ENCODE data around the gene CHRNA10. TPM values are rescaled to one million over a fixed set of nuclear protein-coding genes. Genes with fewer than 3 reads are reported as not detected.

CHRNA10 gene
- total and polyA plus RNA-seq, 2 of the 13 experiments (the other 11 are each of a cell fraction or from before 2014, with no cell fraction given), result 0.53 to 0.71 TPM

- TF ChIP-seq SNAI1 (CRISPR knock-in tag; IDR thresholded peaks at IDR 0.05; ENCODE audit: borderline replicate concordance) (no peak), MLX (CRISPR knock-in tag; IDR thresholded peaks at IDR 0.05) (no peak), ZNF766 (CRISPR knock-in tag; IDR thresholded peaks at IDR 0.05; ENCODE audit: borderline replicate concordance) (peak; percentile 51; the same call in 1 of the 2 replicates), ZNF776 (CRISPR knock-in tag; IDR thresholded peaks at IDR 0.05) (no peak), PLRG1 (conservative IDR thresholded peaks at IDR 0.05) (no peak), HHEX (CRISPR knock-in tag; IDR thresholded peaks at IDR 0.05) (no peak), ZNF264 (CRISPR knock-in tag; IDR thresholded peaks at IDR 0.05) (peak; percentile 16; the same call in 1 of the 2 replicates), ZNF432 (CRISPR knock-in tag; IDR thresholded peaks at IDR 0.05; ENCODE audit: borderline replicate concordance) (no peak), ASH2L (IDR thresholded peaks at IDR 0.05; ENCODE audit: insufficient read length, low read depth, low read length) (no peak), KDM5B (CRISPR knock-in tag; IDR thresholded peaks at IDR 0.05; ENCODE audit: borderline replicate concordance) (no peak), ZBTB42 (CRISPR knock-in tag; IDR thresholded peaks at IDR 0.05) (no peak), ZMYM2 (CRISPR knock-in tag; IDR thresholded peaks at IDR 0.05) (no peak), NRL (CRISPR knock-in tag; IDR thresholded peaks at IDR 0.05; ENCODE audit: borderline replicate concordance) (no peak), ZNF354B (CRISPR knock-in tag; IDR thresholded peaks at IDR 0.05) (no peak), ZFP62 (CRISPR knock-in tag; IDR thresholded peaks at IDR 0.05) (no peak), HIVEP1 (CRISPR knock-in tag; IDR thresholded peaks at IDR 0.05) (no peak), ZNF337 (CRISPR knock-in tag; IDR thresholded peaks at IDR 0.05; ENCODE audit: borderline replicate concordance, low read depth) (no peak)
- TF ChIP-seq, protein P1, sequence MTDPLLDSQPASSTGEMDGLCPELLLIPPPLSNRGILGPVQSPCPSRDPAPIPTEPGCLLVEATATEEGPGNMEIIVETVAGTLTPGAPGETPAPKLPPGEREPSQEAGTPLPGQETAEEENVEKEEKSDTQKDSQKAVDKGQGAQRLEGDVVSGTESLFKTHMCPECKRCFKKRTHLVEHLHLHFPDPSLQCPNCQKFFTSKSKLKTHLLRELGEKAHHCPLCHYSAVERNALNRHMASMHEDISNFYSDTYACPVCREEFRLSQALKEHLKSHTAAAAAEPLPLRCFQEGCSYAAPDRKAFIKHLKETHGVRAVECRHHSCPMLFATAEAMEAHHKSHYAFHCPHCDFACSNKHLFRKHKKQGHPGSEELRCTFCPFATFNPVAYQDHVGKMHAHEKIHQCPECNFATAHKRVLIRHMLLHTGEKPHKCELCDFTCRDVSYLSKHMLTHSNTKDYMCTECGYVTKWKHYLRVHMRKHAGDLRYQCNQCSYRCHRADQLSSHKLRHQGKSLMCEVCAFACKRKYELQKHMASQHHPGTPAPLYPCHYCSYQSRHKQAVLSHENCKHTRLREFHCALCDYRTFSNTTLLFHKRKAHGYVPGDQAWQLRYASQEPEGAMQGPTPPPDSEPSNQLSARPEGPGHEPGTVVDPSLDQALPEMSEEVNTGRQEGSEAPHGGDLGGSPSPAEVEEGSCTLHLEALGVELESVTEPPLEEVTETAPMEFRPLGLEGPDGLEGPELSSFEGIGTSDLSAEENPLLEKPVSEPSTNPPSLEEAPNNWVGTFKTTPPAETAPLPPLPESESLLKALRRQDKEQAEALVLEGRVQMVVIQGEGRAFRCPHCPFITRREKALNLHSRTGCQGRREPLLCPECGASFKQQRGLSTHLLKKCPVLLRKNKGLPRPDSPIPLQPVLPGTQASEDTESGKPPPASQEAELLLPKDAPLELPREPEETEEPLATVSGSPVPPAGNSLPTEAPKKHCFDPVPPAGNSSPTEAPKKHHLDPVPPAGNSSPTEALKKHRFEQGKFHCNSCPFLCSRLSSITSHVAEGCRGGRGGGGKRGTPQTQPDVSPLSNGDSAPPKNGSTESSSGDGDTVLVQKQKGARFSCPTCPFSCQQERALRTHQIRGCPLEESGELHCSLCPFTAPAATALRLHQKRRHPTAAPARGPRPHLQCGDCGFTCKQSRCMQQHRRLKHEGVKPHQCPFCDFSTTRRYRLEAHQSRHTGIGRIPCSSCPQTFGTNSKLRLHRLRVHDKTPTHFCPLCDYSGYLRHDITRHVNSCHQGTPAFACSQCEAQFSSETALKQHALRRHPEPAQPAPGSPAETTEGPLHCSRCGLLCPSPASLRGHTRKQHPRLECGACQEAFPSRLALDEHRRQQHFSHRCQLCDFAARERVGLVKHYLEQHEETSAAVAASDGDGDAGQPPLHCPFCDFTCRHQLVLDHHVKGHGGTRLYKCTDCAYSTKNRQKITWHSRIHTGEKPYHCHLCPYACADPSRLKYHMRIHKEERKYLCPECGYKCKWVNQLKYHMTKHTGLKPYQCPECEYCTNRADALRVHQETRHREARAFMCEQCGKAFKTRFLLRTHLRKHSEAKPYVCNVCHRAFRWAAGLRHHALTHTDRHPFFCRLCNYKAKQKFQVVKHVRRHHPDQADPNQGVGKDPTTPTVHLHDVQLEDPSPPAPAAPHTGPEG (CRISPR knock-in tag; IDR thresholded peaks at IDR 0.05), result no peak
- TF ChIP-seq, protein P2, sequence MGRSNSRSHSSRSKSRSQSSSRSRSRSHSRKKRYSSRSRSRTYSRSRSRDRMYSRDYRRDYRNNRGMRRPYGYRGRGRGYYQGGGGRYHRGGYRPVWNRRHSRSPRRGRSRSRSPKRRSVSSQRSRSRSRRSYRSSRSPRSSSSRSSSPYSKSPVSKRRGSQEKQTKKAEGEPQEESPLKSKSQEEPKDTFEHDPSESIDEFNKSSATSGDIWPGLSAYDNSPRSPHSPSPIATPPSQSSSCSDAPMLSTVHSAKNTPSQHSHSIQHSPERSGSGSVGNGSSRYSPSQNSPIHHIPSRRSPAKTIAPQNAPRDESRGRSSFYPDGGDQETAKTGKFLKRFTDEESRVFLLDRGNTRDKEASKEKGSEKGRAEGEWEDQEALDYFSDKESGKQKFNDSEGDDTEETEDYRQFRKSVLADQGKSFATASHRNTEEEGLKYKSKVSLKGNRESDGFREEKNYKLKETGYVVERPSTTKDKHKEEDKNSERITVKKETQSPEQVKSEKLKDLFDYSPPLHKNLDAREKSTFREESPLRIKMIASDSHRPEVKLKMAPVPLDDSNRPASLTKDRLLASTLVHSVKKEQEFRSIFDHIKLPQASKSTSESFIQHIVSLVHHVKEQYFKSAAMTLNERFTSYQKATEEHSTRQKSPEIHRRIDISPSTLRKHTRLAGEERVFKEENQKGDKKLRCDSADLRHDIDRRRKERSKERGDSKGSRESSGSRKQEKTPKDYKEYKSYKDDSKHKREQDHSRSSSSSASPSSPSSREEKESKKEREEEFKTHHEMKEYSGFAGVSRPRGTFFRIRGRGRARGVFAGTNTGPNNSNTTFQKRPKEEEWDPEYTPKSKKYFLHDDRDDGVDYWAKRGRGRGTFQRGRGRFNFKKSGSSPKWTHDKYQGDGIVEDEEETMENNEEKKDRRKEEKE (IDR thresholded peaks at IDR 0.05), result no peak
- TF ChIP-seq, protein P3, sequence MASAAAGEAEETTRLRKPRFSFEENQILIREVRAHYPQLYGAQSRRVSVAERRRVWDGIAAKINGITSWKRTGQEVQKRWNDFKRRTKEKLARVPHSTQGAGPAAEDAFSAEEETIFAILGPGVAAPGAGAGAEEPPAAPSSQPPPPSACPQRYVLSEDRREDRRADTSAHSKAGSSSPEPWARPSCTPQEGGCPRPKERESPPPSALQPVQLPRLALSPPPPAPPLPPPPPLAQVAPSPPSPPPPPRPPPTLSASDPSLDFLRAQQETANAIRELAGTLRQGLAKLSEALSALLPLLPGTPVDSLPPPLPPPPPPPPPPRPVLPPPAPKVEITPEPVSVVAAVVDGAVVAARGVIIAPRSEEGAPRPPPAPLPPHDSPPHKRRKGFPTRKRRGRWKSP (CRISPR knock-in tag; IDR thresholded peaks at IDR 0.05), result peak; percentile 88; the same call in 1 of the 2 replicates
These were observed 28.9 kb downstream of the CHRNA10 start (continued) for GRCh38 chr11:3642071-3642951.
